CD14-positive monocyte (primary cell): ENCODE data around the gene GRID1. TPM values are rescaled to one million over a fixed set of nuclear protein-coding genes. Genes with fewer than 3 reads are reported as not detected.

Source experiments
- DNase-seq, 3 donors: peaks; one replicate each; pipeline ENCODE4 v3.0.0-alpha.2; 2011 to 2022
- H2AFZ ChIP-seq: 2 replicates; pipeline ENCODE4 v1.6.0; 2012; ENCODE audit warnings: mild to moderate bottlenecking, low read depth, low read length, inconsistent platforms; ENCODE audit not compliant: insufficient read depth, poor library complexity, severe bottlenecking
- H3K27ac ChIP-seq, 2 donors: 1 replicate in 1 of 2; 2 replicates in 1 of 2; pipeline ENCODE4 v1.5.1; 2012 to 2013; ENCODE audit warnings: low read length in 2 of 2, control low read depth in 1 of 2, inconsistent platforms in 1 of 2, low read depth in 1 of 2, mild to moderate bottlenecking in 1 of 2
- H3K27me3 ChIP-seq, 2 donors: one replicate each; pipeline versions ENCODE4 v1.6.0 to v1.6.1; 2011 to 2013; ENCODE audit warnings: low read length in 2 of 2; ENCODE audit not compliant: control insufficient read depth in 2 of 2, insufficient read depth in 2 of 2
- H3K36me3 ChIP-seq, 2 donors: replicated peaks in 1 of 2; 1 replicate in 1 of 2; 2 replicates in 1 of 2; pipeline versions ENCODE4 v1.5.1 to v1.6.1; 2012 to 2013; ENCODE audit warnings: low read length in 2 of 2, control low read depth in 1 of 2, inconsistent platforms in 1 of 2, mild to moderate bottlenecking in 1 of 2; ENCODE audit not compliant: insufficient read depth in 2 of 2, control insufficient read depth in 1 of 2
- H3K4me1 ChIP-seq, 2 donors: 1 replicate in 1 of 2; 2 replicates in 1 of 2; pipeline versions ENCODE4 v1.5.1 to v1.6.1; 2012 to 2013; ENCODE audit warnings: low read length in 2 of 2, control low read depth in 1 of 2, inconsistent platforms in 1 of 2, mild to moderate bottlenecking in 1 of 2, moderate library complexity in 1 of 2; ENCODE audit not compliant: insufficient read depth in 2 of 2, control insufficient read depth in 1 of 2
- H3K4me2 ChIP-seq: replicated peaks from 2 replicates; pipeline ENCODE3; 2012; ENCODE audit warnings: low read length, moderate library complexity, mild to moderate bottlenecking; ENCODE audit not compliant: poor library complexity, severe bottlenecking; ENCODE audit errors: extremely low read depth
- H3K4me3 ChIP-seq, 3 experiments: fragments of 200-600 bp in 1 of 3; sonication (generic) in 1 of 3; replicated peaks in 1 of 3; 1 replicate in 2 of 3; 2 replicates in 1 of 3; pipeline ENCODE4 v1.5.1; 2011 to 2013; ENCODE audit warnings: low read length in 3 of 3, mild to moderate bottlenecking in 3 of 3, control low read depth in 2 of 3, low read depth in 2 of 3, inconsistent platforms in 1 of 3, moderate library complexity in 1 of 3
- H3K79me2 ChIP-seq: 2 replicates; pipeline ENCODE4 v1.6.0; 2012; ENCODE audit warnings: mild to moderate bottlenecking, control low read depth, inconsistent platforms, low read length, moderate library complexity; ENCODE audit not compliant: insufficient read depth
- H3K9ac ChIP-seq: 2 replicates; pipeline ENCODE4 v1.6.0; 2017; ENCODE audit warnings: low read length, mild to moderate bottlenecking; ENCODE audit not compliant: insufficient read depth, poor library complexity, severe bottlenecking
- H3K9me3 ChIP-seq, 2 donors: replicated peaks in 1 of 2; 1 replicate in 1 of 2; 2 replicates in 1 of 2; pipeline versions ENCODE4 v1.5.1 to v1.6.1; 2012 to 2013; ENCODE audit warnings: low read length in 2 of 2, control low read depth in 1 of 2; ENCODE audit not compliant: control insufficient read depth in 1 of 2, insufficient read depth in 1 of 2
- H4K20me1 ChIP-seq: 2 replicates; pipeline ENCODE4 v1.6.0; 2012; ENCODE audit warnings: mild to moderate bottlenecking, low read length, control low read depth, moderate library complexity; ENCODE audit not compliant: insufficient read depth
- H3K27ac Mint-ChIP-seq, 7 donors: one replicate each; pipeline ENCODE4 v1.8.0; 2020; ENCODE audit warnings: mild to moderate bottlenecking in 7 of 7, mixed read lengths in 7 of 7, moderate library complexity in 6 of 7, inconsistent platforms in 2 of 7
- H3K27me3 Mint-ChIP-seq, 3 donors: one replicate each; pipeline ENCODE4 v1.8.0; 2021 to 2022; ENCODE audit warnings: low read depth in 3 of 3, mild to moderate bottlenecking in 3 of 3, mixed read lengths in 3 of 3, moderate library complexity in 3 of 3, inconsistent platforms in 1 of 3
- H3K36me3 Mint-ChIP-seq, 2 donors: one replicate each; pipeline ENCODE4 v1.8.0; 2020; ENCODE audit warnings: mixed read lengths in 2 of 2, inconsistent platforms in 1 of 2, mild to moderate bottlenecking in 1 of 2
- H3K4me1 Mint-ChIP-seq: one replicate; pipeline ENCODE4 v1.8.0; 2020; ENCODE audit warnings: mild to moderate bottlenecking, mixed read lengths
- H3K4me3 Mint-ChIP-seq, 2 donors: one replicate each; pipeline ENCODE4 v1.8.0; 2020; ENCODE audit warnings: mild to moderate bottlenecking in 2 of 2, mixed read lengths in 2 of 2, moderate library complexity in 1 of 2
- H3K9me3 Mint-ChIP-seq, 7 donors: one replicate each; pipeline ENCODE4 v1.8.0; 2020 to 2022; ENCODE audit warnings: mixed read lengths in 7 of 7, mild to moderate bottlenecking in 6 of 7, moderate library complexity in 6 of 7, inconsistent platforms in 2 of 7
- CTCF ChIP-seq: fragments of 200-600 bp; IDR thresholded peaks from one replicate; pipeline ENCODE4 v1.8.0; 2022; ENCODE audit warnings: antibody characterized with exemption, mild to moderate bottlenecking
- WGBS: methylation state at CpG from one replicate; pipeline ENCODE4 v1.1.5; 2013; ENCODE audit warnings: missing lambda C conversion rate; ENCODE audit not compliant: insufficient coverage; 5-methylcytosine and 5-hydroxymethylcytosine counted together
- intact Hi-C, 2 donors: fragments of 100-400 bp; cut with micrococcal nuclease; formaldehyde crosslinking; loops; one replicate each; pipeline versions ENCODE4 v1.15.0 to v1.15.1; 2023
- polyA plus RNA-seq, 3 donors: library from polyadenylated mRNA; depleted of rRNA in 1 of 3; unstranded in 2 of 3; stranded (reverse) in 1 of 3; fragments of 300-500 nt in 2 of 3; fragments of >200 nt in 1 of 3; fragmentation: Illumina TruSeq in 2 of 3; gene quantifications; 1 replicate in 2 of 3; 2 replicates in 1 of 3; pipeline ENCODE4 v1.2.3, GENCODE V29; 2012 to 2021

The GRID1 gene
- polyA plus RNA-seq, 3 donors = not detected

GRCh38 chr10:86261941-86262687, 104.5 kb downstream of the GRID1 start:
- Mint-ChIP-seq H3K27me3 (peaks cover 30 to 43% (median 42%) of the 10 kb centered on the region in 3 donors), H3K4me3 (peak overlapping the region; percentile 37 to 62), H3K4me1 (peaks cover 2% of the 10 kb centered on the region), H3K36me3 (no peaks in the 10 kb centered on the region), H3K27ac (peak overlapping the region in 1 of 7 donors; percentile 44), H3K9me3 (peaks cover 0 to 2% (median 0%) of the 10 kb centered on the region in 7 donors)
- H4K20me1 ChIP-seq = no peaks in the 10 kb centered on the region
- no peaks in the 10 kb centered on the region for H3K9me3 ChIP-seq
- WGBS = 13% methylated on average over 6 of the region's 14 CpGs
- H3K27me3 ChIP-seq = peaks cover 0 to 38% of the 10 kb centered on the region in 2 donors
- no peaks in the 10 kb centered on the region for H3K36me3 ChIP-seq
- no peak overlapping the region for H2AFZ ChIP-seq
- H3K4me3 ChIP-seq = no peak overlapping the region
- H3K79me2 ChIP-seq = no peaks in the 10 kb centered on the region
- H3K4me2 ChIP-seq = no peak overlapping the region
- TF ChIP-seq CTCF = no peak
- no peaks in the 10 kb centered on the region for H3K4me1 ChIP-seq
- intact Hi-C loops = no loop called here
- DNase-seq = no peak
- no peak overlapping the region for H3K9ac ChIP-seq
- H3K27ac ChIP-seq = no peak overlapping the region

GRCh38 chr10:86261470-86261869, 105.1 kb downstream of the GRID1 start:
- intact Hi-C loops = no loop called here
- no peak for TF ChIP-seq CTCF
- peaks cover 2% of the 10 kb centered on the region for H3K4me1 Mint-ChIP-seq
- DNase-seq = no peak
- H3K36me3 Mint-ChIP-seq = no peaks in the 10 kb centered on the region
- peaks cover 30 to 44% (median 43%) of the 10 kb centered on the region in 3 donors for H3K27me3 Mint-ChIP-seq
- Histone ChIP-seq H3K36me3 (no peaks in the 10 kb centered on the region), H3K79me2 (no peaks in the 10 kb centered on the region), H3K9ac (no peak overlapping the region), H3K27me3 (peaks cover 0 to 38% of the 10 kb centered on the region in 2 donors), H3K9me3 (no peaks in the 10 kb centered on the region), H3K4me3 (no peak overlapping the region), H3K4me1 (no peaks in the 10 kb centered on the region), H3K4me2 (no peak overlapping the region), H4K20me1 (no peaks in the 10 kb centered on the region), H2AFZ (no peak overlapping the region), H3K27ac (no peak overlapping the region)
- no peak overlapping the region for H3K27ac Mint-ChIP-seq
- H3K9me3 Mint-ChIP-seq = peaks cover 0 to 2% (median 0%) of the 10 kb centered on the region in 7 donors
- 88% methylated on average over 1 of the region's 5 CpGs for WGBS
- no peak overlapping the region for H3K4me3 Mint-ChIP-seq
